Mononuclear cell (primary cell): Measurements from ENCODE around the gene PPP4C. TPM values are rescaled to one million over a fixed set of nuclear protein-coding genes. Genes with fewer than 3 reads are reported as not detected.
"Not testable (repeated sequence)": the region's sequence is repeated elsewhere in the genome, so short reads cannot be mapped to it uniquely, and the experiment has no call there.

ENCODE experiments used
- H3K27me3 ChIP-seq: 2 replicates; pipeline ENCODE4 v1.6.0; 2011; ENCODE audit warnings: low read length, control low read depth; ENCODE audit not compliant: insufficient read depth
- H3K4me1 ChIP-seq: 2 replicates; pipeline ENCODE4 v1.5.1; 2011; ENCODE audit warnings: mild to moderate bottlenecking, low read length, control low read depth; ENCODE audit not compliant: insufficient read depth
- H3K4me3 ChIP-seq: 2 replicates; pipeline ENCODE4 v1.5.1; 2011; ENCODE audit warnings: mild to moderate bottlenecking, low read length, moderate library complexity
- H3K9me3 ChIP-seq: 2 replicates; pipeline ENCODE4 v1.5.1; 2011; ENCODE audit warnings: low read depth, mild to moderate bottlenecking, control low read depth, low read length
- total RNA-seq: library from RNA; depleted of rRNA; stranded (reverse); fragments of >200 nt; gene quantifications from one replicate; pipeline ENCODE4 v1.2.3, GENCODE V29; 2012

Gene PPP4C
- total RNA-seq, 1 donor: 79.7 TPM

GRCh38 chr16:30117768-30118167, 42.0 kb downstream of the PPP4C start:
- H3K27me3 ChIP-seq: no peaks in the 10 kb centered on the region
- H3K4me1 ChIP-seq: peaks cover 26% of the 10 kb centered on the region
- no peaks in the 10 kb centered on the region for H3K9me3 ChIP-seq
- H3K4me3 ChIP-seq: no peak overlapping the region

GRCh38 chr16:30119428-30119827, 43.6 kb downstream of the PPP4C start:
- peaks cover 38% of the 10 kb centered on the region for H3K4me1 ChIP-seq

GRCh38 chr16:30120340-30121105, 44.7 kb downstream of the PPP4C start:
- Histone ChIP-seq H3K4me1 (peaks cover 38% of the 10 kb centered on the region), H3K4me3 (no peak overlapping the region), H3K9me3 (no peaks in the 10 kb centered on the region), H3K27me3 (no peaks in the 10 kb centered on the region)

More at GRCh38 chr16:30119428-30119827, 43.6 kb downstream of the PPP4C start:
- no peaks in the 10 kb centered on the region for H3K27me3 ChIP-seq
- H3K4me3 ChIP-seq: no peak overlapping the region
- H3K9me3 ChIP-seq: no peaks in the 10 kb centered on the region

- no peaks in the 10 kb centered on the region for H3K27me3 ChIP-seq
- no peaks in the 10 kb centered on the region for H3K9me3 ChIP-seq
- H3K4me1 ChIP-seq: peaks cover 38% of the 10 kb centered on the region
- peak overlapping the region; percentile 73 for H3K4me3 ChIP-seq
Measured at GRCh38 chr16:30121741-30122571, 46.2 kb downstream of the PPP4C start.

- H3K9me3 ChIP-seq: no peaks in the 10 kb centered on the region
- H3K4me1 ChIP-seq: peaks cover 38% of the 10 kb centered on the region
- H3K27me3 ChIP-seq: no peaks in the 10 kb centered on the region
- peak overlapping the region; percentile 73 for H3K4me3 ChIP-seq
Measured at GRCh38 chr16:30122604-30123160, 46.9 kb downstream of the PPP4C start.

- H3K9me3 ChIP-seq: no peaks in the 10 kb centered on the region
- peaks cover 38% of the 10 kb centered on the region for H3K4me1 ChIP-seq
- no peak overlapping the region for H3K4me3 ChIP-seq
- no peaks in the 10 kb centered on the region for H3K27me3 ChIP-seq
Measured at GRCh38 chr16:30124985-30125379, 49.2 kb downstream of the PPP4C start.

- not testable (repeated sequence) for H3K9me3 ChIP-seq, H3K27me3 ChIP-seq, H3K4me3 ChIP-seq
- H3K4me1 ChIP-seq: peaks cover 31% of the 10 kb centered on the region
Measured at GRCh38 chr16:30125690-30126089, 49.9 kb downstream of the PPP4C start.

- no peak overlapping the region for H3K4me3 ChIP-seq
- H3K27me3 ChIP-seq: no peaks in the 10 kb centered on the region
- H3K4me1 ChIP-seq: peaks cover 17% of the 10 kb centered on the region
- H3K9me3 ChIP-seq: no peaks in the 10 kb centered on the region
Measured at GRCh38 chr16:30127993-30128392, 52.2 kb downstream of the PPP4C start.

GRCh38 chr16:30131869-30132475, 56.2 kb downstream of the PPP4C start:
- peaks cover 10% of the 10 kb centered on the region for H3K4me1 ChIP-seq
- H3K27me3 ChIP-seq: no peaks in the 10 kb centered on the region
- no peaks in the 10 kb centered on the region for H3K9me3 ChIP-seq
- H3K4me3 ChIP-seq: no peak overlapping the region

GRCh38 chr16:30132591-30132990, 56.8 kb downstream of the PPP4C start:
- Histone ChIP-seq H3K4me3 (no peak overlapping the region), H3K4me1 (peaks cover 16% of the 10 kb centered on the region), H3K27me3 (no peaks in the 10 kb centered on the region), H3K9me3 (no peaks in the 10 kb centered on the region)

Other genes with a start within 250 kb of the PPP4C start
- 22.1 TPM for gene CDIPT, start 212.8 kb upstream of the PPP4C start, total RNA-seq
- gene SEZ6L2, start 176.4 kb upstream of the PPP4C start, total RNA-seq: under 0.01 TPM
- not detected for gene ASPHD1, start 175.5 kb upstream of the PPP4C start, total RNA-seq
- 21.5 TPM for gene KCTD13, start 149.8 kb upstream of the PPP4C start, total RNA-seq
- gene TMEM219, start 113.9 kb upstream of the PPP4C start, total RNA-seq: 61.1 TPM
- 10.5 TPM for gene TAOK2, start 102.1 kb upstream of the PPP4C start, total RNA-seq
- gene HIRIP3, start 80.4 kb upstream of the PPP4C start, total RNA-seq: 3.9 TPM
- gene INO80E, start 79.8 kb upstream of the PPP4C start, total RNA-seq: 32.0 TPM
- gene DOC2A, start 65.0 kb upstream of the PPP4C start, total RNA-seq: not detected
- not detected for gene C16orf92, start 52.8 kb upstream of the PPP4C start, total RNA-seq
- not detected for gene TLCD3B, start 44.7 kb upstream of the PPP4C start, total RNA-seq
- gene ALDOA, start 10.2 kb upstream of the PPP4C start, total RNA-seq: 343 TPM
- 0.10 TPM for gene TBX6, start 15.9 kb downstream of the PPP4C start, total RNA-seq
- gene YPEL3, start 20.2 kb downstream of the PPP4C start, total RNA-seq: 66.0 TPM
- gene GDPD3, start 37.5 kb downstream of the PPP4C start, total RNA-seq: 0.31 TPM
- gene MAPK3, start 47.2 kb downstream of the PPP4C start, total RNA-seq: 26.1 TPM
- 361 TPM for gene CORO1A, start 107.6 kb downstream of the PPP4C start, total RNA-seq
- gene BOLA2B, start 117.7 kb downstream of the PPP4C start, total RNA-seq: 35.4 TPM
- gene SLX1A, start 117.9 kb downstream of the PPP4C start, total RNA-seq: 22.5 TPM
- 3.8 TPM for gene SULT1A3, start 123.3 kb downstream of the PPP4C start, total RNA-seq
- gene NPIPB13, start 172.5 kb downstream of the PPP4C start, total RNA-seq: 12.1 TPM